Measurements from ENCODE around the gene IMMP2L. TPM values are rescaled to one million over a fixed set of nuclear protein-coding genes. Genes with fewer than 3 reads are reported as not detected.

IMMP2L gene
- total and polyA plus RNA-seq, 2 of the 4 experiments (the other 2 are of a cell fraction): 5.8 to 9.3 TPM

DNA sequence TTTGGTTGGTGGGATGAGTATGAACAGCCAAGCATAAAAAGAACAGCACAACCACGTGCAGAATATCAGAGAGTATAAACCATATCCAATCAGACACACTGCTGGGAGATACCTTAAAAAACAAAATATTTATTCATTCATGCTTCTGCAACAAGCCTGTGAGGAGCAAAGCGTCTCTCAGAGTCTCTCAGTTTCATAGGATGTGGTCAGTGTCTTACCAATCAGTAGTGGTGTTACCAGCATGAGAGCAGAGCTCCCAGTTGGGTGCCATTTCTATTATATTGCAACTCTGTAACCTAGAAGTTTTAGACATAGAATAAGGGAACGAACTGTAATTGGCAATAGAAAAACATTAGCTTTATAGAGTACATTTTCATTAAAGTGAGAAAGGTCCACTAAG, 917.2 kb downstream of the IMMP2L start:
- DNase-seq (no peak), ATAC-seq (ENCODE audit: low read depth) (no peak)
- in situ Hi-C loops (cut with MboI; ENCODE audit: low sequenced_read_pairs): no loop called here
- no peak overlapping the region for H3K14ac ChIP-seq (replicated peaks; ENCODE audit: low read depth, low read length)
- H4K20me1 ChIP-seq (ENCODE audit: insufficient read depth, low read length): no peaks in the 10 kb centered on the region
- no peak overlapping the region for H2AK5ac ChIP-seq (ENCODE audit: low read depth, low read length)
- H2BK15ac ChIP-seq (ENCODE audit: low read depth, low read length): no peak overlapping the region
- no peak overlapping the region for H3K4me2 ChIP-seq (ENCODE audit: low read depth, low read length)
- H3K9me1 ChIP-seq (ENCODE audit: insufficient read depth, low read length): no peaks in the 10 kb centered on the region
- H3K56ac ChIP-seq (ENCODE audit: extremely low read depth, insufficient read depth, low read length): no peak overlapping the region
- H2BK120ac ChIP-seq (ENCODE audit: low read depth, low read length): no peak overlapping the region
- no peaks in the 10 kb centered on the region for H3K4me1 ChIP-seq (ENCODE audit: control insufficient read depth, insufficient read depth, low read length)
- TF ChIP-seq SMC3 (IDR thresholded peaks at IDR 0.05; ENCODE audit: low read depth, low read length) (no peak), RCOR1 (IDR thresholded peaks at IDR 0.05; ENCODE audit: insufficient replicate concordance, low read length) (no peak), MAZ (IDR thresholded peaks at IDR 0.05; ENCODE audit: borderline replicate concordance, low read depth, low read length) (no peak)
- H3K4ac ChIP-seq (ENCODE audit: low read depth, low read length): no peak overlapping the region
- no peak overlapping the region for H2BK20ac ChIP-seq (ENCODE audit: low read depth, low read length)
- CTCF ChIA-PET: no interaction called here
- dilution Hi-C loops (cut with HindIII; ENCODE audit: low sequenced_read_pairs, unreplicated experiment): no loop called here
- H3K9me3 ChIP-seq (ENCODE audit: control insufficient read depth, insufficient read depth, low read length): no peaks in the 10 kb centered on the region
- H3K27me3 ChIP-seq (ENCODE audit: control insufficient read depth, insufficient read depth, low read length): no peaks in the 10 kb centered on the region
- no peak overlapping the region for H2AFZ ChIP-seq (replicated peaks; ENCODE audit: low read length, poor library complexity)
- no peak overlapping the region for H2AK9ac ChIP-seq (replicated peaks; ENCODE audit: low read depth, low read length, poor library complexity)
- no peak overlapping the region for H4K5ac ChIP-seq (ENCODE audit: low read depth, low read length)
- no peak overlapping the region for H3K9ac ChIP-seq (ENCODE audit: low read depth, low read length)
- H4K91ac ChIP-seq (ENCODE audit: insufficient read depth, low read depth, low read length): no peak overlapping the region
- no peak overlapping the region for H3K27ac ChIP-seq (ENCODE audit: insufficient read depth, low read length)
- WGBS, 2 experiments (ENCODE audit: extremely low coverage in 2 of 2, insufficient read length in 1 of 2): no CpG with 5 or more reads among the region's 3 CpGs
- no peak overlapping the region for H2BK5ac ChIP-seq (ENCODE audit: low read depth, low read length, poor library complexity, severe bottlenecking)
- POLR2A ChIA-PET (ENCODE audit: unreplicated experiment): no interaction called here
- H3K18ac ChIP-seq (ENCODE audit: low read depth, low read length): no peak overlapping the region
- no peak overlapping the region for H3K23ac ChIP-seq (ENCODE audit: low read depth, low read length)
- BruUV-seq (replicated peaks): no TSS peak
- intact Hi-C loops (cut with micrococcal nuclease): no loop called here
- H3K36me3 ChIP-seq (ENCODE audit: control insufficient read depth, insufficient read depth, low read length): no peaks in the 10 kb centered on the region
- no peak overlapping the region for H4K8ac ChIP-seq (ENCODE audit: low read depth in 2 of 2, low read length in 2 of 2)
- H3K79me1 ChIP-seq (ENCODE audit: low read depth in 1 of 2, low read length in 2 of 2): no peaks in the 10 kb centered on the region
- H3K4me3 ChIP-seq (ENCODE audit: insufficient read depth, low read depth, low read length): no peak overlapping the region
